ENCODE data around the gene SLC46A3.
A peak's percentile ranks its signal among the peaks of the same experiment; 100 is the strongest.
"Not testable (repeated sequence)": the region's sequence is repeated elsewhere in the genome, so short reads cannot be mapped to it uniquely, and the experiment has no call there.

The SLC46A3 gene

DNA sequence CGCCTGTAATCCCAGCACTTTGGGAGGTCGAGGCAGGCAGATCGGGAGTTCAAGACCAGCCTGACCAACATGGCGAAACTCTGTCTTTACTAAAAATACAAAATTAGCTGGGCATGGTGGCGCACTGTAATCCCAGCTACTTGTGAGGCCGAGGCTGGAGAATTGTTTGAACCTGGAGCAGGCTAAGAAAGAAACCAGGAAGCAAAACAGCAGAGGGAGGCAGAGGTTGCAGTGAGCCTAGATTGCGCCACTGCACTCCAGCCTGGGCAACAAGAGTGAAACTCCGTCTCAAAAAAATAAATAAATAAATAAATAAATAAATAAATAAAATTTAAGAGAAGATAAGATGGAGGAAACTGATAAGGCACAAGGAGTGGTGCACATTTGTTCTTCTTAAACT, 35.6 kb downstream of the SLC46A3 start:
- DNase-seq (ENCODE audit: low read depth in 2 of 2), result not testable (repeated sequence)

GRCh38 chr13:28680541-28680940, 38.2 kb downstream of the SLC46A3 start:
- no peak for DNase-seq (ENCODE audit: low read depth in 2 of 2)

DNA sequence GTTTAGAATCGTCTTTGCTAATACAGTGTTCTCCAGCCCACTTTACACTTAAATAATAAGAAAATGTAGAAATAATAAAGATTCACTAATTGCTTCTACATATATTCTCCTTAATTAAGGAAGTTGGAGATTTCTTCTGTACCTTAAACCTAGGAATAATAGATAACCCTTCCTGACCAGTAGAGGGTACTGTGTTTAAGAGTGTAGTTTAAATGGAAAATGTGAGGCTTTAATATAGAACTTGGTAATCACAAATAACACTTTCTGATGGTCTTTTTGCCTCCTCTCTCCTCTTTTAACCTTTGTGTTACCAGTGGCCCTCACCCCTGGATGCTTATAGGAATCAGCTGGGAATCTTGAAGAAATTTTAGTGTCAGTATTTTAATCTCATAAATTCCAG, 39.1 kb downstream of the SLC46A3 start:
- DNase-seq (ENCODE audit: low read depth in 2 of 2), result no peak

GRCh38 chr13:28678809-28679208, 40.0 kb downstream of the SLC46A3 start:
- DNase-seq (ENCODE audit: low read depth in 2 of 2), result no peak

GRCh38 chr13:28671126-28671792, 47.5 kb downstream of the SLC46A3 start:
- no peak for DNase-seq (ENCODE audit: low read depth in 2 of 2)

GRCh38 chr13:28666897-28667488, 51.8 kb downstream of the SLC46A3 start:
- DNase-seq (ENCODE audit: low read depth in 2 of 2), result no peak

GRCh38 chr13:28659621-28659970, 59.2 kb downstream of the SLC46A3 start:
- no peak for DNase-seq (ENCODE audit: low read depth in 2 of 2)

DNA sequence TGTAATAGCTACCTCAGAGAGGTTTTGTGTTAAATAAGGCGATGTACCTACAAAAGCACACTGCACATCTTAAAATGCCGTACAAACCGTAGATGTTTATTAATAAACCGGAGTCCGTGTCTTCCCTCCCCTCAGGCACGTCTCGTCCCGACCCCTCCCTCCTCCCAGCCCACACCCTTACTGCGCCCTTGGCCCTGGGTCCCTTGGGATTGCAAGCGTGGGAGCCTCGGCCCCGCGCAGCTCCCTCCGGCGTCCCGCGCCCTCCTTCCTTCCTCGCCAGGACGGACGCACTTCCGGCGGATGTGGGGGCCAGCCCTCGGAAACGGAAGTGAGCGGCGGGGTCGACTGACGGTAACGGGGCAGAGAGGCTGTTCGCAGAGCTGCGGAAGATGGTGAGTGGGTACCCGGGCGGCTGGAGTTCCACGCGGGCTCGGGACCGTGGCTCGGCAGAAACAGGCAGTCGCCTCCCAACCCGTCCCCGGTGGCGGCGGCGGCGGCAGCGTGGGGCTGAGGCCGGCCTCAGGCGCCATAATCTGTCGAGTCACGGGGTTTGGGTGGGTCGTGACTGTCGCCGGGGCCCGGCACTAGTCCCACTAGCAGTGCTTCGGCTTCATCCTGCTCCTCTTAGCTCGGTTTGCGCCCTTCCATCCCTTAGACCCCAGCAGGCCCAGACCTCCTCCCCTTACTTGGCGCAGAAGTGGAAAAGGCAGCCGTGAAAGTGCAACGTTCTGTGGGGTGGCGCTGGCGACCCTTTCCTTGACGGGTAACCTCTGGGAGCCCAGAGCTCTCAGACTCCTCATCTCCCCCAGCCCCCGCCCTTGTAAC, 59.8 kb downstream of the SLC46A3 start, which contains the start of gene POMP:
POMP (plus strand) TSS at position 335 of the 825 bp plus-strand sequence; CDS start at position 390, 55 bp downstream.
- DNase-seq (ENCODE audit: low read depth in 2 of 2), result peak; percentile 88

DNA sequence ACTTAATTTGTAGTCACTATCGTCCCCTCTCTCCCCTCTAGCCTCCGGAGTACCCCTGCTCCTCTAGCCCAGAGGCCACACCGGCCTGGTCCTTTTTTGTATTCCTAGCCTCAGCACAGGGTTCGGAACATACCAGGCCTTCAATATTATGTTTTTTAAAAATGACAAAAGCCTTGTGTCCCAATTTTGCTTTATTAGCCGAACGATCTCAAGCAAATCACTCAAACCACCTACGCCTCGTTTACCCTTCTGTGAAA, 60.3 kb downstream of the SLC46A3 start:
- no peak for DNase-seq (ENCODE audit: low read depth in 2 of 2)

DNA sequence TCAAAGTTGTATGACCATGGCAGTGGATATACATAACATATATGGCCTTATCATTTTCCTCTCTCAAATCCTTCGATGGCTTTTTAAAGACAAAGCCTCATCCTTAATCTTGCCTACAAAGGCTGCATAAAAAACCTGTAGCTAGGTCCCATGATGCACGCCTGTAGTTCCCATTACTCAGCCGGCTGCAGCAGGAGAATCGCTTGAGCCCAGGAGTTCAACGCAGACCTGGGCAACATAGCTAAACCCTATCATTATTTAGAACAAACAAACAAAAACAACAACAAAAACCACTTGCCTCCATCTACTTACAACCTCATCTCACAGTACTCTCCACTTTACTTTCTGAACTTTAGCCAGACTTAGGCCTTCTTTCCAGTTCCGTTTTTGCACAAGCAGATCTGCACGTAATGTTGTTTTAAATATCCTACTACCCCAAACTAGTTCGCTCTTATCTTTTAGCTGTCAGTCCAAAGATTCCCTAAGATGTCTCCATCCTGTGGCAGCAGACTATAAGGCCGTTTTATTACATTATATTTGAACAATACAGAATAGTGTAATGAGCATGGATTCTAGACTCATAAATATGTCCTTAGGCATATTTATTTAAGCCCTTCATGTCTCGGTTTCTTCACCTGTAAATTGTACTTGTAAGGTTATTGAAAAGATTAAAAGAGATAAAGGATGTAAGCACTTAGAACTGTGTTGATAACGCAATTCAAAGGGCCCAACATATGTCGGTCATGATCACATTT, 60.8 kb downstream of the SLC46A3 start:
- DNase-seq (ENCODE audit: low read depth in 2 of 2), result no peak

DNA sequence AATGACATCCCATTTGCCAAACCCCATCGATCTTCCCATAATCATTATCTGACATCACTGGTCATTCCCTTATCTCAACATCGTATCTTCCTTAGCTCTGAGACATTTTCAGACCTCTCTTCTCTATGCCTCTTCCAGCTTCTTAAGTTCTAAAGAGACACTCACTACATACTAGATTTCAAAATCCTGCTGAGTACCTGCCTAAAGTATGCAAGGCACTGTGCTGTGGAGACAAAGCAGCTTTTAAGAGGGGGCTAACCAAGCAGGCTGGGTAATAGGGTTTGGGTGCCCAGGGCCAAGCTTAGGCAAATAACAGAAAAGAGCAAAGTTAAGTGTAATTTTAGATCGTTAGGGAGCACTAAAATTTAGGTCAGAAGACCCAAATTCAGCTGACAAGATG, 63.2 kb downstream of the SLC46A3 start:
- DNase-seq (ENCODE audit: low read depth in 2 of 2), result no peak

GRCh38 chr13:28654276-28654675, 64.5 kb downstream of the SLC46A3 start:
- no peak for DNase-seq (ENCODE audit: low read depth in 2 of 2)

GRCh38 chr13:28653111-28653510, 65.7 kb downstream of the SLC46A3 start:
- DNase-seq (ENCODE audit: low read depth in 2 of 2), result no peak

DNA sequence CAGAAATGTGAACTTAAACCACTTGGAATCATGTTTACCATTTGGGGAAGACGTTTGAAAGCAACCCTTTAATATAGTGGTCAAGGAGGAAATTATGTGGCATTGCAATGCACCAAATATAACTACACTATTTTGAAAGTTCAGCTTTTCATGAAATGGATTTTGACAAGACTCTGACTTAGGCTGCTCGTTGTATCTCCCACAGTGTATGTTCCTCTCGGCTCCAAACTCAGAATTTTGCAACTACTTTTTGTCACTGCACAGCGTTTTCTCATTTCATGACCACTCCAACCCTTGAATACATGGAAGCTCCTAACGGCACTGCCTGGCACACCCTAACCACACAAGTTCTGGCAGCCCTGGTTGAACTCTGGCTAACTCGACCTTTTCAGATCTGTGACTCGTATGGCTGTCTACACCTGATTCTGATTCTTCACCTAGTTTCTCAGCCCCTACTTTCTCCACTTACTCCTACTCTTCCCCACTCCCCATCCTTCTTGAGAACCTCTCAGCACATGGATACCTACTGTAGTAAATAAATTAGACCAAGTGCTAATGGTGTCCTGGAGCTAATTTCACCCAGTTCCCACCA, 66.9 kb downstream of the SLC46A3 start:
- no peak for DNase-seq (ENCODE audit: low read depth in 2 of 2)

DNA sequence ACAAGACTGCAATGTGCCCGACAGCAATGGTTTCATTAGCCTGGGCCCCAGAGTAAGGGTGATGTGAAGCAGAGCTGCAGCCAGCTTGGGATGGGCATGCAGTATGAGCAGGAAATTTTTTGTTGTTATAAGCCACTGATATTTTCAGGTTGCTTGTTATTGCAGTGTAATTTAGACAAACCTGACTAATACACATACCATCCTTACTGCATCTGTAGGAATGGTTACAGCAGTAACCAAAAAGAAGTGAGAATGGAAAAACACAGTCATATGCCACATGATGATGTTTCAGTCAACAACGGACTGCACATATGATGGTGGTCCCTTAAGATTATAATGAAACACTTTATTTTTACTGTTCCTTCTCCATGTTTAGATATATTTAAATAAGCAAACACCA, 68.5 kb downstream of the SLC46A3 start:
- no peak for DNase-seq (ENCODE audit: low read depth in 2 of 2)

Data from stimulated activated CD8-positive, alpha-beta memory T cell treated with anti-CD3 and anti-CD28 coated beads, Interleukin-15, amount 100 ng/mL, for 48 hours (primary cell).